ENCODE data around the gene CPEB3. TPM values are rescaled to one million over a fixed set of nuclear protein-coding genes. Genes with fewer than 3 reads are reported as not detected.

CPEB3 gene
- total and polyA plus RNA-seq, 8 donors = 2.1 to 7.0 (median 4.4) TPM

- Histone ChIP-seq H3K4me1 (peaks cover 16 to 32% (median 19%) of the 10 kb centered on the region in 3 donors), H3K27me3 (no peaks in the 10 kb centered on the region), H3K4me3 (peak overlapping the region; percentile 68 to 85 (median 72)), H3K27ac (peak overlapping the region; percentile 47 to 92 (median 86)), H3K36me3 (no peaks in the 10 kb centered on the region), H3K9me3 (no peaks in the 10 kb centered on the region)
- peak; percentile 13 to 43 (median 28) for ATAC-seq
- no peak for TF ChIP-seq CTCF (IDR thresholded peaks at IDR 0.05)
- intact Hi-C loops (cut with DNase I) = no loop called here
- no peak for FAIRE-seq
- DNase-seq = peak in 4 of 6 donors; percentile 25 to 48 (median 38)
- 12 to 13% methylated on average over 8 of the region's 8 CpGs for WGBS, 2 donors
Measured at GRCh38 chr10:92238586-92239098, 52.2 kb downstream of the CPEB3 start.

- peak overlapping the region in 3 of 4 donors; percentile 47 to 92 (median 92) for H3K27ac ChIP-seq
- ATAC-seq (no peak), DNase-seq (peak in 1 of 6 donors; percentile 17), FAIRE-seq (no peak)
- no peaks in the 10 kb centered on the region for H3K9me3 ChIP-seq
- H3K27me3 ChIP-seq = no peaks in the 10 kb centered on the region
- TF ChIP-seq CTCF (IDR thresholded peaks at IDR 0.05) = no peak
- H3K4me1 ChIP-seq = peaks cover 15 to 32% (median 19%) of the 10 kb centered on the region in 3 donors
- WGBS, 2 donors = 24 to 34% methylated on average over 3 of the region's 3 CpGs
- intact Hi-C loops (cut with DNase I) = no loop called here
- peak overlapping the region; percentile 68 to 85 (median 72) for H3K4me3 ChIP-seq
- H3K36me3 ChIP-seq = no peaks in the 10 kb centered on the region
Measured at GRCh38 chr10:92238054-92238585, 52.8 kb downstream of the CPEB3 start.

- FAIRE-seq (no peak), ATAC-seq (no peak), DNase-seq (no peak)
- Histone ChIP-seq H3K9me3 (no peaks in the 10 kb centered on the region), H3K36me3 (no peaks in the 10 kb centered on the region), H3K4me3 (no peak overlapping the region), H3K4me1 (peaks cover 0 to 9% (median 3%) of the 10 kb centered on the region in 3 donors), H3K27me3 (no peaks in the 10 kb centered on the region), H3K27ac (no peak overlapping the region)
- WGBS, 2 donors = 79 to 90% methylated on average over 1 of the region's 1 CpG
- intact Hi-C loops (cut with DNase I) = no loop called here
- TF ChIP-seq CTCF (IDR thresholded peaks at IDR 0.05) = no peak
Measured at GRCh38 chr10:92231196-92231595, 59.7 kb downstream of the CPEB3 start.

GRCh38 chr10:92222603-92223262, 68.1 kb downstream of the CPEB3 start:
- DNase-seq (no peak), FAIRE-seq (no peak), ATAC-seq (no peak)
- no peaks in the 10 kb centered on the region for H3K36me3 ChIP-seq
- no peak overlapping the region for H3K27ac ChIP-seq
- no peaks in the 10 kb centered on the region for H3K27me3 ChIP-seq
- H3K4me3 ChIP-seq = no peak overlapping the region
- TF ChIP-seq CTCF (IDR thresholded peaks at IDR 0.05) = no peak
- intact Hi-C loops (cut with DNase I) = no loop called here
- H3K9me3 ChIP-seq = no peaks in the 10 kb centered on the region
- 76 to 91% methylated on average over 1 of the region's 1 CpG for WGBS, 2 donors
- no peaks in the 10 kb centered on the region for H3K4me1 ChIP-seq

DNA sequence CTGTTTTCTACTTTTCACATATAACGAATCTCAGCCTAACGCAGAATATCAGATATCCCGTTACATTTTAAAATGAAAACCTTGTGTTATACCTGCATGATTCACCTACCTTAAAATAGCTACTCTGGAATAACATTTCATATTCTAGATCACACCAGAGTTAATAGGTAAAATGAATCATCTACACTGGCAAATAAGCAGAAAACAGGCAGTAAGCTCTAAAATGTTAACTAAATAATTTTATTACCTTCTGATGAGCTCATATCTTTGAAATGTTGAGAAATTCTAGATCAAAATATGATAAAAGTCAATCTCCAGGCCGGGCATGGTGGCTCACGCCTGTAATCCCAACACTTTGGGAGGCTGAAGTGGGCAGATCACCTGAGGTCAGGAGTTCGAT, 71.3 kb downstream of the CPEB3 start:
- no peak for FAIRE-seq
- no peaks in the 10 kb centered on the region for H3K9me3 ChIP-seq

More for the DNA sequence above, 71.3 kb downstream of the CPEB3 start:
- no peaks in the 10 kb centered on the region for H3K36me3 ChIP-seq
- no peak for TF ChIP-seq CTCF (IDR thresholded peaks at IDR 0.05)
- no peak overlapping the region for H3K27ac ChIP-seq
- no peaks in the 10 kb centered on the region for H3K4me1 ChIP-seq
- no peak overlapping the region for H3K4me3 ChIP-seq
- no peaks in the 10 kb centered on the region for H3K27me3 ChIP-seq
- no peak for ATAC-seq
- intact Hi-C loops (cut with DNase I) = no loop called here
- WGBS, 2 donors = 90 to 95% methylated on average over 6 of the region's 6 CpGs
- no peak for DNase-seq

All from pancreas (tissue), 10 donors.